Natural killer cell (primary cell): Measurements from ENCODE around the gene SYT14. TPM values are rescaled to one million over a fixed set of nuclear protein-coding genes. Genes with fewer than 3 reads are reported as not detected.

Source experiments
- ATAC-seq, 3 donors: fragments of 150-1000 bp in 2 of 3; fragments of 200-7000 bp in 1 of 3; cut with Tn5 transposase; 1 replicate in 1 of 3; 2 replicates in 2 of 3; pipeline ENCODE4 v1.10.0; 2021; ENCODE audit warnings: mild to moderate bottlenecking in 2 of 3, moderate library complexity in 2 of 3
- DNase-seq, 2 donors: peaks; one replicate each; pipeline versions ENCODE4 v3.0.0 to v3.0.0-alpha.2; 2013 to 2021; ENCODE audit warnings: mixed read lengths in 1 of 2
- H3K27ac ChIP-seq: one replicate; pipeline ENCODE4 v1.5.1; 2013; ENCODE audit warnings: mild to moderate bottlenecking, low read length
- H3K27me3 ChIP-seq: one replicate; pipeline ENCODE4 v1.6.1; 2013; ENCODE audit warnings: low read length; ENCODE audit not compliant: control insufficient read depth, insufficient read depth
- H3K36me3 ChIP-seq: one replicate; pipeline ENCODE4 v1.6.1; 2013; ENCODE audit warnings: low read length; ENCODE audit not compliant: control insufficient read depth, insufficient read depth
- H3K4me1 ChIP-seq: one replicate; pipeline ENCODE4 v1.6.1; 2013; ENCODE audit warnings: low read length; ENCODE audit not compliant: control insufficient read depth, insufficient read depth
- H3K4me3 ChIP-seq: one replicate; pipeline ENCODE4 v1.5.1; 2013; ENCODE audit warnings: low read length
- H3K9me3 ChIP-seq: one replicate; pipeline ENCODE4 v1.6.1; 2013; ENCODE audit warnings: low read length; ENCODE audit not compliant: control insufficient read depth, insufficient read depth
- H3K27ac Mint-ChIP-seq, 2 donors: one replicate each; pipeline ENCODE4 v1.8.0; 2022; ENCODE audit warnings: mild to moderate bottlenecking in 2 of 2, mixed read lengths in 2 of 2, moderate library complexity in 1 of 2
- H3K27me3 Mint-ChIP-seq, 2 donors: one replicate each; pipeline ENCODE4 v1.8.0; 2022; ENCODE audit warnings: low read depth in 2 of 2, mixed read lengths in 2 of 2
- H3K36me3 Mint-ChIP-seq: one replicate; pipeline ENCODE4 v1.8.0; 2022; ENCODE audit warnings: mixed read lengths
- H3K4me1 Mint-ChIP-seq, 2 donors: one replicate each; pipeline ENCODE4 v1.8.0; 2022; ENCODE audit warnings: mixed read lengths in 2 of 2
- H3K4me3 Mint-ChIP-seq: one replicate; pipeline ENCODE4 v1.8.0; 2022; ENCODE audit warnings: mild to moderate bottlenecking, moderate library complexity, mixed read lengths
- H3K9me3 Mint-ChIP-seq, 2 donors: one replicate each; pipeline ENCODE4 v1.8.0; 2022; ENCODE audit warnings: mixed read lengths in 2 of 2
- CTCF ChIP-seq: fragments of 200-600 bp; IDR thresholded peaks from one replicate; pipeline ENCODE4 v1.8.0; 2022; ENCODE audit warnings: antibody characterized with exemption
- WGBS: methylation state at CpG from one replicate; pipeline ENCODE4 v1.1.7; 2013; ENCODE audit warnings: missing lambda C conversion rate; ENCODE audit not compliant: insufficient coverage; 5-methylcytosine and 5-hydroxymethylcytosine counted together
- intact Hi-C: fragments of 100-400 bp; cut with micrococcal nuclease; formaldehyde crosslinking; loops from one replicate; pipeline ENCODE4 v1.14.2; 2022
- total RNA-seq, 4 donors: library from RNA; stranded (reverse); fragments of 120-200 nt in 1 of 4; gene quantifications; one replicate each; pipeline versions ENCODE4 v1.2.3 to v1.2.4, GENCODE V29; 2013 to 2022

The SYT14 gene
- total RNA-seq, 3 donors from 2014 or later (not counting 1 experiment from before 2014, with no cell fraction given), result not detected

- H3K4me1 ChIP-seq, result no peaks in the 10 kb centered on the region
- H3K9me3 Mint-ChIP-seq, result no peaks in the 10 kb centered on the region
- DNase-seq (no peak), ATAC-seq (no peak)
- H3K27ac ChIP-seq, result no peak overlapping the region
- H3K9me3 ChIP-seq, result no peaks in the 10 kb centered on the region
- no peak overlapping the region for H3K27ac Mint-ChIP-seq
- H3K4me1 Mint-ChIP-seq, result no peaks in the 10 kb centered on the region
- intact Hi-C loops, result no loop called here
- no peaks in the 10 kb centered on the region for H3K36me3 Mint-ChIP-seq
- no CpG with 5 or more reads among the region's 1 CpG for WGBS
- H3K4me3 Mint-ChIP-seq, result no peak overlapping the region
- no peak overlapping the region for H3K4me3 ChIP-seq
- H3K27me3 ChIP-seq, result no peaks in the 10 kb centered on the region
- H3K36me3 ChIP-seq, result no peaks in the 10 kb centered on the region
- H3K27me3 Mint-ChIP-seq, result peaks cover 0 to 12% of the 10 kb centered on the region in 2 donors
- TF ChIP-seq CTCF, result no peak
These were observed 185.4 kb downstream of the SYT14 start for GRCh38 chr1:210123383-210123782.

- intact Hi-C loops, result no loop called here
- Mint-ChIP-seq H3K4me1 (no peaks in the 10 kb centered on the region), H3K27me3 (peaks cover 0 to 12% of the 10 kb centered on the region in 2 donors), H3K36me3 (no peaks in the 10 kb centered on the region), H3K27ac (no peak overlapping the region), H3K9me3 (no peaks in the 10 kb centered on the region), H3K4me3 (no peak overlapping the region)
- no peaks in the 10 kb centered on the region for H3K27me3 ChIP-seq
- no peak for ATAC-seq
- no peak overlapping the region for H3K27ac ChIP-seq
- WGBS, result 92% methylated on average over 1 of the region's 2 CpGs
- no peaks in the 10 kb centered on the region for H3K4me1 ChIP-seq
- no peak overlapping the region for H3K4me3 ChIP-seq
- DNase-seq, result no peak
- H3K9me3 ChIP-seq, result no peaks in the 10 kb centered on the region
- no peaks in the 10 kb centered on the region for H3K36me3 ChIP-seq
- TF ChIP-seq CTCF, result no peak
These were observed 186.0 kb downstream of the SYT14 start for GRCh38 chr1:210123924-210124589.

- Histone ChIP-seq H3K36me3 (no peaks in the 10 kb centered on the region), H3K4me3 (no peak overlapping the region), H3K27me3 (no peaks in the 10 kb centered on the region), H3K27ac (no peak overlapping the region), H3K4me1 (no peaks in the 10 kb centered on the region), H3K9me3 (no peaks in the 10 kb centered on the region)
- H3K36me3 Mint-ChIP-seq, result no peaks in the 10 kb centered on the region
- no peaks in the 10 kb centered on the region for H3K9me3 Mint-ChIP-seq
- TF ChIP-seq CTCF, result no peak
- H3K4me1 Mint-ChIP-seq, result no peaks in the 10 kb centered on the region
- DNase-seq, result no peak
- intact Hi-C loops, result no loop called here
- ATAC-seq, result no peak
- WGBS, result 100% methylated on average over 1 of the region's 2 CpGs
- H3K27ac Mint-ChIP-seq, result no peak overlapping the region
- H3K27me3 Mint-ChIP-seq, result peaks cover 0 to 12% of the 10 kb centered on the region in 2 donors
- H3K4me3 Mint-ChIP-seq, result no peak overlapping the region
These were observed 186.7 kb downstream of the SYT14 start for GRCh38 chr1:210124736-210125135.

GRCh38 chr1:210125143-210125542 is 187.1 kb downstream of the SYT14 start:
- no peaks in the 10 kb centered on the region for H3K27me3 ChIP-seq
- Mint-ChIP-seq H3K36me3 (no peaks in the 10 kb centered on the region), H3K27ac (no peak overlapping the region), H3K27me3 (peaks cover 0 to 12% of the 10 kb centered on the region in 2 donors), H3K4me1 (no peaks in the 10 kb centered on the region), H3K9me3 (no peaks in the 10 kb centered on the region), H3K4me3 (no peak overlapping the region)
- intact Hi-C loops, result no loop called here
- no peaks in the 10 kb centered on the region for H3K9me3 ChIP-seq
- TF ChIP-seq CTCF, result no peak
- no peak overlapping the region for H3K4me3 ChIP-seq
- WGBS, result 100% methylated on average over 2 of the region's 4 CpGs
- DNase-seq (no peak), ATAC-seq (no peak)
- H3K36me3 ChIP-seq, result no peaks in the 10 kb centered on the region
- H3K4me1 ChIP-seq, result no peaks in the 10 kb centered on the region
- no peak overlapping the region for H3K27ac ChIP-seq
